Stimulated activated CD8-positive, alpha-beta memory T cell treated with anti-CD3 and anti-CD28 coated beads, Interleukin-15, amount 100 ng/mL, for 24 hours (primary cell): ENCODE measurements around the gene AGFG1.
"Not testable (repeated sequence)": the region's sequence is repeated elsewhere in the genome, so short reads cannot be mapped to it uniquely, and the experiment has no call there.

Experiments
- DNase-seq: peaks from one replicate; pipeline ENCODE4 v3.0.0-alpha.2; 2020; ENCODE audit warnings: low read depth

Gene AGFG1

DNA sequence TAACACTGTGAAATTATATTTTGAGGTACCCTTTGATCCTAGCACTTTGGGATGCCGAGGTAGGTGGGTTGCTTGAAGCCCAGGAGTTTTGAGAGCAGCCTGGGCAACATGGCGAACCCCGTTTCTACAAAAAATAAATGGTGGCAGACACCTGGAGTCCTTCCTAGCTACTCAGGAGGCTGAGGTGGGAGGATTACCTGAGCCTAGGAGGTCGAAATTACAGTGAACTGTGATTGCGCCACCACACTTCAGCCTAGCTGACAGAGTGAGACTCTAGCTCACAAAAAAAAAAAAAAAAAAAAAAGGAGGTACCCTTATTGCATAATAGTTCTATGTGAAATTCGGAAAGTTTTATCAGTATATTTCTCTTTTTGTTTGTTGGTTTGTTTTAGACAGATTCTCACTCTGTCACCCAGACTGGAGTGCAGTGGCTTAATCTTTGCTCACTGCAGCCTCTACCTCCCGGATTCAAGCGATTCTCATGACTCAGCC, 67.6 kb downstream of the AGFG1 start:
- DNase-seq, result no peak

DNA sequence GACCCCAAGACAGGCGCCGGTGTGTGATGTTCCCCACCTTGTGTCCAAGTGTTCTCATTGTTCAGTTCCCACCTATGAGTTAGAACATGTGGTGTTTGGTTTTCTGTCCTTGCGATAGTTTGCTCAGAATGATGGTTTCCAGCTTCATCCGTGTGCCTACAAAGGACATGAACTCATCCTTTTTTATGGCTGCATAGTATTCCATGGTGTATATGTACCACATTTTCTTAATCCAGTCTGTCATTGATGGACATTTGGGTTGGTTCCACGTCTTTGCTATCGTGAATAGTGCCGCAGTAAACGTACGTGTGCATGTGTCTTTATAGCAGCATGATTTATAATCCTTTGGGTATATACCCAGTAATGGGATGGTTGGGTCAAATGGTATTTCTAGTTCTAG, 68.4 kb downstream of the AGFG1 start:
- not testable (repeated sequence) for DNase-seq

DNA sequence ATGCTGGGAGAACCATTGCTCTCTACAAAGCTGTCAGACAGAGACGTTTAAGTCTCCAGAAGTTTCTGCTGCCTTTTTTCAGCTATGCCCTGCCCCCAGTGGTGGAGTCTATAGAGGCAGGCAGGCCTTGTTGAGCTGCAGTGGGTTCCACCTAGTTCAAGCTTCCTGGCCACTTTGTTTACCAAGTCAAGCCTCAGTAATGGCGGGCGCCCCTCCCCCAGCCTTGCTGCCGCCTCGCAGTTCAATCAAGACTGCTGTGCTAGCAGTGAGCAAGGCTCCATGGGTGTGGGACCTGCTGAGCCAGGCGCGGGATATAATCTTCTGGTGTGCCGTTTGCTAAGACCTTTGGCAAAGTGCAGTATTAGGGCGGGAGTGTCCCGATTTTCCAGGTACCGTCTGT, 74.0 kb downstream of the AGFG1 start:
- DNase-seq, result no peak

DNA sequence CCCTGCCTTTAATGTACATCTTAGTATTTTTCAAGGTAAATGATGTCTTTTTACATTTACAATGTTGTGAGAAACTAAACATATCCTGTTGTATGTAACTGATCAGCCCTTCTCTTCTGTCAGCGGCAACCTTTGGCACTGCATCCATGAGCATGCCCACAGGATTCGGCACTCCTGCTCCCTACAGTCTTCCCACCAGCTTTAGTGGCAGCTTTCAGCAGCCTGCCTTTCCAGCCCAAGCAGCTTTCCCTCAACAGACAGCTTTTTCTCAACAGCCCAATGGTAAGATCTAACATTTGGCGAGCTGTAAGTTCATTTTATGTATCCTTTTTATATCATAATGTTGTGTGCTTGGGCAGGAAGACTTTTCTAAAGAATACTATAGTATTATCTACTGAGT, 79.9 kb downstream of the AGFG1 start:
- no peak for DNase-seq

DNA sequence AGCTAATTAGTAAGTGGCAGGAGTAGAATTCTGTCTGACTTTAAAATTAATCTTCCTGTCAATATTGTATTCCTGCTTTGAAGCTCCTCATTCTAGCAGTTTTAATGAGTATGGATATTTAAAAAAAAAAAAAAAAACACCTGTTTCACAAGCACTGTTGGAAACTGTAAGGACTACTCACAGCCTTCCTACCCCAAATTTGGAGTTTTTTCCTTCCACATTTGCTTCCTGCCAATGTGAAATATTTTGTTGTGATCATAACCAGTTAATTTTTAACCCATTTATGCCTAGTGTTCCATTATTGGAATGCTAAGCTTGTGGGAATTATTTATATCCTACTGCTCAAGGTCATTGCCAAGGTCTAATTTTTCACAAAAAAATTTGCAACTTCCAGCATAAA, 90.6 kb downstream of the AGFG1 start:
- no peak for DNase-seq

DNA sequence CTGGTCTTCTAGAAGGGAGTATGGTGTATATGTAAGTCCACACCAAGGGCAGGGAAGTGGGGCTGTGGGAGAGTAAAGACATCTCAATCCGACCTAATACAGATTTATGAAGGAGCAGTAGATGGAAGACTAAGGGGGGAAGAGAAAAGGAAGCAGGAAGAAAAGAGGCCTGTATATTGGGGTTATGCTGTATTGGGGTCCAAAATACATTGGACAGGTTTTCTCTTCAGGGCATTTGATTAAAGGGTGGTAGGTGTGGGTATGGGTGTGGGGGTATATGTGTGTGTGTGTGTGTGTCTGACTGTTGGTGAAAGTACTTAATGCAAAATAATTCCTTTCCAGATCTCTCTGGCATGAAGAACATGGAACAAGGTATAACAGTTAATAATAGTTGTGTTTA, 93.1 kb downstream of the AGFG1 start:
- no peak for DNase-seq

DNA sequence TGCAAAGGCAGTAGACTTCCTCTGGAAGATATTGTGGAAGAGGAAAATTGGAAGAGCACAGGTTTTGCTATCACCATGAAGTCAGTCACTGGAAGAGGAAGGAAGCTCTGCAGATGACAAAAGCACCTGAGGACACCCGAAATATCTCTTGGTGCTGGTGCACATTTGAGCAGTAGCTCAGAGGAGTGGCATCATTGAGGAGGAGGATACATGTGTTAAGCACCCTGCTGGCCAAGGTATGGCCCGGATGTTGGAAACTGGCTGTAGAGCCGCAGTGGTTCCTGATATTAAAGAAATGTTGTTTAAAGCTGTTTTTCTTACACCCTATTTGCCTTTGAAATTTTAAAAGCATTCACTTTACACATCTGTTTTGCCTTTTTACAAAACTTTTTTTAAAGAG, 94.1 kb downstream of the AGFG1 start:
- DNase-seq, result no peak

DNA sequence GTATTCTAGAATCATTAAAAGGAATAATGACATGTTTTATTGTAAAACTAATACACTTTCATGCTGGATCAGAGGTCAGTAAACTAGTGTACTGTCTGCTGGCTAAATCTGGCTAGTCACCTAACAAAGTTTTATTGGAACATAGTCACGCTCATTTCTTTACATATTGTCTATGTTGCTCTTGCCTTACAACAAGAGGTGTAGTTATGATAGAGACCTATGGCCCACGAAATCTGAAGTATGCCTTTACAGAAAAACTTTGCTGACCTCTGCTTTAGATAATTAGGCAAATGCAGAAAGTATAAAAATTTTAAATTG, 96.9 kb downstream of the AGFG1 start:
- DNase-seq, result no peak

DNA sequence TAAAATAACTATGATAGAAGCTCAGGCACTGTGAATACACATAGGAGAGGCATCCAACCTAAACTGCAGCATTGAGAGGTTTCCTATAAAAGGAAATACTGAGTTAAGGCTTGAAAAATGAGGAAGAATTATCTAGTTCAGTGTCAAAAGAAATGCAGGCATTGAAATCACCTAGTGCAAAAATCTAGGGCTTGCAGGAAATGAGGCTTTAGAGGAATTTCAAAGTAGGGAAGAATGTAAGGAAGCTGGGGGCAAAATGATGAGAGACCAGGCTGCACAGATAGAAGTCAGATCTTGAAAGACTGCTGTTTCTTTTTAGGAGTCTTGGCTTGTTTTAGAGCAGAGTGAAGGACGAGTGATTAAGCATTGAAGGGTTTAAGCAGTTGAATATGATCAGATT, 98.7 kb downstream of the AGFG1 start:
- no peak for DNase-seq

DNA sequence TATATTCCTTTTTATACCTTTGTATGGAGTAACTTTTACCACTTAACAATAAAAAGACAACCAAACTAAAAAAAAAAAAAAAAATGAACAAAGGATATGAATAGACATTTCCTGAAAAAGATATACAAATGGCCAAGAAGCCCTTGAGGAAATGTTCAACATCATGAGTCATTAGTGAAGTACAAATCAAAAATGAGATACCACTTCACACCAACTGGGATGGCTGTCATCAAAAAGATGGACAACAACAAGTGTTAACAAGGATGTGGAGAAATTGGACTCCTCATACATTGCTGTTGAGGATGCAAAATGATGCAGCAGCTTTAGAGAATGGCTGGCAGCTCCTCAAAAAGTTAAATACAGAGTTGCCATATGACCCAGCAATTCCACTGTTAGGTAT, 104.2 kb downstream of the AGFG1 start:
- DNase-seq, result no peak

DNA sequence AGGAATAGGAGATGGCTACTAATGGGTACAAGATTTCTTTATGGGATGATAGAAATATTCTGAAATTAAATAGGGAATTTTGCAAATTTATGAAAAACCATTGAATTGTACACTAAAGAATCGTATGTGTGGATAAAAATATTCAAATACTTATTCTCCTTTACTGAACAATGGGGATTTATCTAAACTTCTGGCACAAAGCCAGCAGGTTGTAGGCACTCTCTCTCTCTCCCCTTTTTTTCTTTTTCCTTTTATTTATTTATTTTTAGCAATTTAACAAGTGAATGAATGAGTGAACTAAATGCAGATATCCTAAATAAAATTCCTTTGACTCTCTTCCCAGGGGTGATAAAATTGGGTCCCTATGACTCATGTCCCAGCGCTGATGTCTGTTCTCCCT, 104.9 kb downstream of the AGFG1 start:
- DNase-seq, result no peak

DNA sequence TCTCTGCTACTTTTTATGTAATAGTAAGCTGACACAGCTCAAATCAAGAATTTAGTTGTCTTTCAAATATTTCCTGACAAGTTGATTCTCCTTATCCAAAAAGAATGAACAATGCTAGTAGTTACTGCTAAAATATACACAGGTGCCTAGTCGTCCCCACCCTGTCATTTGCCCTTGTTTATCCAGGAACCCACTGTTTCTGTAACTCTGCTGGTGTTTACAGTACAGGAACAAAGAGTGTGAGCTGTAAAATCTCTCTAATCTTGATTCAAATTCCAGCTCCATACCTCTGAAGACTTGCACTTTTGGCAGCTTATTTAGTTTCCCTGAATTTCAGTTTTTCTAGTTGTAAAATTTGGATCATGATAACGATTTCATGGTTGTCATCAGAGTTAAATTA, 105.6 kb downstream of the AGFG1 start:
- DNase-seq, result no peak

DNA sequence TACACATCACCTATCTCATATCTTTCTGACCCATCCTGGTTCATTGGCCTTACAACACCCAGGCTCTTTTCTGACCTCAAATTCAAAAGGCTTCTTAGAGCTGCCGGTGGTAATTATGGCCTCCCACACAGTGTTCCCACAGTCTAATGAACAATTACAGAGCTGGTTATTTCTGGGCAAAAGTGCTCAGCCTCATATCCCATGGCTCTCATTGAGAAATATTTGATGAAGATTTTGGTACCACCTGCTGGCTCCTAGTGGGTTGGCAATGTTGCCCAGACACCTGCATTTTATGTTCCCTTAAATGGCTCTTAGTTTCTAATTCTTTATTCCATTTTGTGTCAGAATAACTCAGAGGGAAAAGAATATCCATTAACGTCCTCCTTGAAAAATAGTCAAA, 106.7 kb downstream of the AGFG1 start:
- no peak for DNase-seq

DNA sequence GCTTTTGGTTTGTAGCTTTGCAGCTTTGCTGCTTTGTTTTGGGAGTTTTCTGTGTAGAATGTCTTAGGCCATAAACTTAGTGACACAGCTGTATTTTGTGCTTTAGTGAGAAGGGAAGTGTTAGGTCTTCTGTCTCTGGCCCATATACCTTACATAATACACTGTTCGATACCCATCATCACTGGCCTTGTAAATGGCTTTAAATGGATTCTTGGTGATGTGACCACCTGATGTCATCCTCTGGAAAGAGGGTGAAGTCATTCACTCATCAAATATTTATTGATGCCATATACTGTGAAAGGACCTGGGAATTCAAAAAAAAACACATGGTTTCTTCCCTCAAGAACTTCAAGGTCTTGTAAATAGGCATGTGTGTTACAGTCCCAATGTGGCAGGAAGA, 107.8 kb downstream of the AGFG1 start:
- no peak for DNase-seq

DNA sequence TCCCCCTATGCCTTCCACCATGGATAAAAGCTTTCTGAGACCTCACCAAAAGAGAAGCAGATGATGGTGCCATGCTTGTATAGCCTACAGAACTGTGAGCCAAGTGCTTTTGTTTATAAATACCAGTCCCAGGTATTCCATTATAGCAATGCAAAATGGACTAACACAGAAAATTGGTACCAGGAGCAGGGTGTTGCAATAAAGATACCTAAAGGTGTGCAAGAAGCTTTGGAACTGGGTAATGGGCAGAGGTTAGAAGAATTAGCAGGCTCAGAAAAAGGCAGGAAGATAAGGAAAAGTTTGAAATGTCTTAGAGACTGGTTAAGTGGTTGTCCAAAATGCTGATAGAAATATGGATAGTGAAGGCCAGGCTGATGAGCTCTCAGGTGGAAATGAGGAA, 110.4 kb downstream of the AGFG1 start:
- no peak for DNase-seq

DNA sequence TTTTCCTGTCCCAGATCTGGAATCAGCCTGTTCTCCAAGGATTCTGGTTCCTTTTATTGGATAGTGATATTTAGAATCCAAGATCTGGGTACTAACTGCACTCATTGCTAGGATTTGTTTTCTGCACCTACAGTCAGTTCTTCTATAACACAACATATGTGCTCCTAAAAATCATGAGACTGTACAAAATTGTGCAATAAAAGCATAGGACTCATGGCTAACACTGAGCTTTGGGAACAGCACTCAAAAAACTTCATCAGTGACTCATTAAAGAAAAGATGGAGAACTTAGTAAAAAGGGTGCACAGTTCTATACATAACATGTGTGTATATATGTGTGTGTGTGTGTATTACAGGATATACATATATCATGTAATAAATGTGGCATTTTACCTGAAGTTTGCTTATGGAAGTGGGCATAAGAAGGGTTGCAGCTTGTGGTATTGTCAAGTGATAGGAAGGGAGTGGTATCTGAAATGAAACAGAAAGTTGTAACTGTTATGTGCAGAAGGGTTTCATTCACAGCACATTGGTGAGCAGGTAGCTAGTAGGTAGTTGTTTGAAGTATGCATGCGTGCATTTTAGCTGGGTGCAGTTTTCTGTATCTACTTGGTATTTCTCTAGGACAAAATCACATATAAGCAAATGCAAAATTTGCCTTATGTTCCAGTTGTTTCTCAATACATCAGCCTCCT, 120.9 kb downstream of the AGFG1 start:
- DNase-seq, result no peak

DNA sequence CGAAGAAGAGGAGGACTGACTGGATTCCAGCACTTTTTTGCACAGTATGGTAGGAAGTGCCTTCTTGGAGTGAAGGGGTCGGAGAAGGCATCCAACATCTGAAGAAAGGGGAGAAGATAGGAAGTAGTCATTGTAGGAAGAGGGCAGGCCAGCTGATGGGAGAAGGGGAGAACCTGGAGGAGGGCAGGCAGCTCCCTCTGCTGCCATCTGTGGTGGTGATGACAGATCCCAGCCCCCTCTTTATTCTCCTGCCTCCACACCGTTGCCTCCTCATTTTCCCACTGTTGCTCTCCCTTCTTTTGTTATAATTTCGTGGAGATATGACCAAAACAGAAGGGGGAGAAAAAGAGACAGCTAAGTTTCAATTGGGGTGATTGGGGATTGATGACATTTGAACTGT, 123.8 kb downstream of the AGFG1 start:
- no peak for DNase-seq

DNA sequence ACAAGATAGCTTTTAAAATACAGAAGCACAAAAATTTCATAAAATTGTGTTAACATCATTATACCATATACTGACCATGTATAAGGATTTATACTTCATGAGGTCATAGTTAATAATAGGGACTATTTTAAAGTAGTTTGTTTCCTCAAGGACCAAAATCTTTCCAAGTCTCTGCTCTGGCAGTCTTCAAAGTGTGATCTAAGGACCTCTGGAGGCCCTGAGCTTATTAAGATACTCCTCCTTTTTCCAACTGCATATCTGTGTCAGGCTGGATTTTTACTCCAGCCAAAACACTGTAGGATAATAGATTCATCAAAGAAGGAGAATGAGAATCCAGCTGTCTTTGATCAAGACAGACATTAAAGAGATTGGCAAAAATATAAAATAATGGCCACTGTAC, 125.1 kb downstream of the AGFG1 start:
- no peak for DNase-seq

DNA sequence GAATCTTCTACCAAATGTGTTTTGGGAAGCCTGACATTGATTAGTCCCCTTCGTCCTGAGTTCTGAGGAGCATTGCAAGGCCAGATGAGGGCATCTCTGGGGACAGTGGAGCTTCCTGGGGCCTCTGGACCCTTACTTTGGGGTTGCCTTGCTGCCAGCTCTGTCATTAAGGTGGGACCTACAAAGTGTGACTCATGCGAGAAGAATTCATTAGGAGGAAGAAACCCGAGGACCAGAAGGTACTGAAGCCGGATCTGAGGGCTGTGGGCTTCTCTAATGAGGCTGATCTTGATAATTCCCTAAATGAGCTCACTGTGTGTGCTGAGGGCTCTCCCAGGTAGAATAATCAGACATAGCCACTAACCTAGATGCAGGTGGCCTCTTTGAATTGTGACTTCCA, 126.0 kb downstream of the AGFG1 start:
- no peak for DNase-seq

DNA sequence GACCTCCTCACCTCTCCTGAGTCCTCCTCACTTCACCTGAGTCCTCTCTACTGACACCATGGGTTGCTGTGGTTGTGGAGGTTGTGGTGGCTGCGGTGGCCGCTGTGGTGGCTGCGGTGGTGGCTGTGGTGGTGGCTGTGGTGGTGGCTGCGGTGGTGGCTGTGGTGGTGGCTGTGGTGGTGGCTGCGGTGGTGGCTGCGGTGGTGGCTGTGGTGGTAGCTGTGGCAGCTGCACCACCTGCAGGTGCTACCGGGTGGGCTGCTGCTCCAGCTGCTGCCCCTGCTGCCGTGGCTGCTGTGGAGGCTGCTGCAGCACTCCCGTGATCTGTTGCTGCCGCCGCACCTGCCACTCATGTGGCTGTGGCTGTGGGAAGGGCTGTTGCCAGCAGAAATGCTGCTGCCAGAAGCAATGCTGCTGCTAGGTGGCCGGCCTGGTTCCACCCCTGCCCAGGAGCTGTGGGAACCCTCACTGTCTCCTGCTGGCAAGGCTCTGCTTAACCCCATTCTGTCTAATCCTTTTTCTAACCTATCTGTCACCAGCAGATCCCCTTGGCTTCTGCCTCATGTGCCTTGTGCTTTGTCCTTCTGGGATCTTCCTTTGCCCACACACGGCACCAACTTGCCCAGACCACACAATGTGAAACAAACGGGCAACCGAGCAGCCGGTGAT, 127.0 kb downstream of the AGFG1 start, which contains the start of gene SCYGR2:
Gene SCYGR2 (plus strand): TSS at position 59 of the 669 bp plus-strand sequence. CDS start 0 bp downstream, at position 59.
- not testable (repeated sequence) for DNase-seq

DNA sequence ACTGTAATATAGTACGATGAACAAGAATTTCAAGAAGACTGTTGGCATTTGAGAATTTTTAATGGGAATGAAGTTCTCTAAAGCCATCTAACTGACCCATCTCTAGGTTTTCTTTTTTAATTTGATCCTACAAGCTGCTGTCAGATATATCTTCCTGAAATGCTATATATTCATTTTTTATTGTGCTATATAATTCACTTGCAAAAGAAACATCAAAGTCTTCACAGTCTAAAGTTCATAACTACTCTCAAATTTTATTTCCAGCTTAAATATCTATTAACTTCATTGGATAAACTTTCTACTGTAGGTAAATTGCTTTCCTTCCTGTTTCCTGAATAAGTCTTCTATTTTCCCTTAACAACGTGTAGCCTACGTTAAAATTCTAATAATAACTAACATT, 130.4 kb downstream of the AGFG1 start:
- no peak for DNase-seq

DNA sequence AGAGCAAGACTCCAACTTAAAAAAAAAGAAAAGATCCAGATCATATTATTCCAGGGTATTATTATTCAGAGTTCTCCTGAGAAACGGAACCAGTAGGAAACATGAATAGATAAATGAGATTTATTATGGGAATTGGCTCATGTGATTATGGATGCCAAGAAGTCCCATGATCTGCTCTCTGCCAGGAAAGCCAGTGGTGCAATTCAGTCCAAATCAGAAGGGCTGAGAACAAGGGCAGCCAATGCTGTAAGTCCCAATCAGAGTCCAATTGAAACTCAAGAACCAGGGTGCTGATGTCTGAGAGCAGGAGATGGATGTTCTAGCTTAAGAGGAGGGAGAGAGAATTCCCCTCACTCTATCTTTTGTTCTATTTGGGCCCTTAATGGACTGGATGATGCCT, 134.5 kb downstream of the AGFG1 start:
- DNase-seq, result no peak

DNA sequence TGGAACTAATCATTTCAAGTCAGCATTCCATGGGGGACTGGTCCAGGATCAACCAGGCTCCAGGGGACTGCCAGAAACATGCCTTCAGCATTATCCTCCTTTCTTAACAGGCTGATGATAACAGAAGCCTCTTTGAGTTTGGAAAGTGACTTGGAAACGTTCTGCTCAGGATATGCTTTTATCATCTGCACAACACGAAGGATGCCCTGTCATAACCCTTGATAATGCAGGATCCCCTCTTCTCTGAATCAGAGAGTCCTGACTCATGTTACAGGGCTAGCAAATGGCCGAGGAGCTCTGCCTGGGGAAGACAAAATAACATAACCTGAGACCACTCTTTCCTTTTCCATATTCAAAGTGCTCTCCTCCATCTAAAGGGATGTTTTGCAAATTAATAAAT, 136.0 kb downstream of the AGFG1 start:
- DNase-seq, result no peak
